A549 (cell line): Measurements from ENCODE around the gene DTWD2.

Source experiments
- BHLHE40 ChIP-seq: IDR thresholded peaks from 2 replicates; pipeline ENCODE4 v1.6.1; 2012; ENCODE audit warnings: low read depth, low read length, inconsistent platforms
- CBX8 ChIP-seq: fragments of 200-600 bp; sonication (generic); IDR thresholded peaks from 2 replicates; pipeline ENCODE4 v1.6.1; 2016
- CHD4 ChIP-seq: fragments of 200-600 bp; sonication (generic); IDR thresholded peaks from 2 replicates; pipeline ENCODE4 v1.6.1; 2016; ENCODE audit warnings: antibody characterized with exemption, mild to moderate bottlenecking, borderline replicate concordance
- CTCF ChIP-seq: fragments of >200 bp; sonication (Bioruptor Twin); formaldehyde crosslinking; IDR thresholded peaks from 3 replicates; pipeline ENCODE4 v1.5.1; 2016
- EP300 ChIP-seq, 2 experiments: fragments of >200 bp; sonication (Bioruptor Twin); formaldehyde crosslinking; IDR thresholded peaks; 2 replicates in 1 of 2; 3 replicates in 1 of 2; pipeline ENCODE4 v1.6.1; 2016 to 2017
- ESRRA ChIP-seq: fragments of 150-350 bp; IDR thresholded peaks from 2 replicates; pipeline ENCODE4 v1.6.1; 2014; ENCODE audit warnings: mild to moderate bottlenecking, low read length, borderline replicate concordance
- HMGXB4 ChIP-seq: fragments of 250-450 bp; sonication (Bioruptor Pico); IDR thresholded peaks from 2 replicates; pipeline ENCODE4 v1.5.0; 2021; ENCODE audit warnings: mild to moderate bottlenecking, moderate library complexity, borderline replicate concordance
- JUNB ChIP-seq: fragments of >200 bp; sonication (Bioruptor Twin); formaldehyde crosslinking; IDR thresholded peaks from 2 replicates; pipeline ENCODE4 v1.6.1; 2016
- MAFK ChIP-seq: fragments of 450-650 bp; IDR thresholded peaks from 2 replicates; pipeline ENCODE4 v1.6.1; 2014; ENCODE audit not compliant: partially characterized antibody
- PHF8 ChIP-seq: fragments of 200-600 bp; sonication (generic); IDR thresholded peaks from 2 replicates; pipeline ENCODE4 v1.6.1; 2016; ENCODE audit warnings: low read depth, mild to moderate bottlenecking, antibody characterized with exemption, moderate library complexity, borderline replicate concordance
- SMC3 ChIP-seq: fragments of >200 bp; sonication (Bioruptor Twin); formaldehyde crosslinking; IDR thresholded peaks from 3 replicates; pipeline ENCODE4 v1.6.1; 2018; ENCODE audit warnings: inconsistent platforms
- ZNF302 ChIP-seq: fragments of 250-450 bp; sonication (Bioruptor Pico); IDR thresholded peaks from 2 replicates; pipeline ENCODE4 v1.9.0; 2021; ENCODE audit warnings: inconsistent platforms, mild to moderate bottlenecking, moderate library complexity
- ZSCAN20 ChIP-seq: fragments of 250-450 bp; sonication (Bioruptor Pico); IDR thresholded peaks from 2 replicates; pipeline ENCODE4 v1.8.0; 2022; ENCODE audit warnings: mild to moderate bottlenecking, moderate library complexity

- TF ChIP-seq CTCF: no peak
- TF ChIP-seq CHD4: no peak
- no peak for TF ChIP-seq BHLHE40
- TF ChIP-seq SMC3: no peak
- no peak for TF ChIP-seq EP300 (IDR thresholded peaks at IDR 0.05)
- TF ChIP-seq ZSCAN20 (CRISPR knock-in tag): no peak
- TF ChIP-seq ZNF302 (CRISPR knock-in tag): no peak
- TF ChIP-seq MAFK: no peak
- no peak for TF ChIP-seq PHF8
- TF ChIP-seq JUNB: no peak
- no peak for TF ChIP-seq CBX8
- no peak for TF ChIP-seq HMGXB4 (CRISPR knock-in tag)
- TF ChIP-seq ESRRA: no peak
Measured at GRCh38 chr5:118931564-118931963, 56.8 kb downstream of the DTWD2 start.
